K562 (cell line): ENCODE measurements around the gene PHEX. TPM values are rescaled to one million over a fixed set of nuclear protein-coding genes. Genes with fewer than 3 reads are reported as not detected.
A peak's percentile ranks its signal among the peaks of the same experiment; 100 is the strongest.

Source experiments
- ATAC-seq: fragments of 200-7000 bp; cut with Tn5 transposase; 3 replicates; pipeline ENCODE4 v1.9.1; 2020; ENCODE audit warnings: moderate library complexity
- BruUV-seq: library from RNA; stranded (reverse); fragments of 400-500 nt; replicated peaks from 2 replicates; lab custom pipeline; 2021; lab: Mats Ljungman, UMichigan
- CTCF ChIA-PET: fragments of 300-600 bp; formaldehyde crosslinking; extraction: SDS; loops from one replicate; lab custom pipeline; 2021; ENCODE audit warnings: low intra/inter-chr PET ratio; lab: Yijun Ruan, JAX
- POLR2A ChIA-PET: fragments of 300-600, 350-650 bp; sonication (Branson Sonifier 250); formaldehyde crosslinking; extraction: SDS; loops from one replicate; lab custom pipeline; 2021; ENCODE audit warnings: antibody characterized with exemption, inconsistent platforms; lab: Yijun Ruan, JAX
- DNase-seq, 4 experiments: peaks; one replicate each; pipeline versions ENCODE4 v3.0.0 to v3.0.0-alpha.2; 2011 to 2018; ENCODE audit warnings: low spot score in 3 of 4, mixed read lengths in 3 of 4; ENCODE audit errors: extremely low read depth in 1 of 4
- FAIRE-seq: peaks from 2 replicates; lab custom pipeline; 2011; peaks lifted over from hg19 to GRCh38; lab: Jason Lieb, UNC
- H2AFZ ChIP-seq: 2 replicates; pipeline ENCODE4 v1.6.0; 2011; ENCODE audit warnings: low read depth, low read length, control low read depth, inconsistent platforms
- H3K27ac ChIP-seq: fragments of 200-600 bp; 3 replicates; pipeline ENCODE4 v1.8.0; 2011; ENCODE audit warnings: low read depth, mild to moderate bottlenecking, control low read depth, inconsistent platforms, low read length, moderate library complexity, mixed read lengths; ENCODE audit errors: extremely low read depth
- H3K27me3 ChIP-seq, 2 experiments: fragments of 300-600 bp in 1 of 2; 2 replicates in 1 of 2; 3 replicates in 1 of 2; pipeline versions ENCODE4 v1.6.0 to v1.8.0; 2011; ENCODE audit warnings: inconsistent platforms in 2 of 2, low read length in 2 of 2, mild to moderate bottlenecking in 1 of 2, mixed read lengths in 1 of 2, moderate library complexity in 1 of 2; ENCODE audit not compliant: control insufficient read depth in 2 of 2, insufficient read depth in 2 of 2
- H3K36me3 ChIP-seq: fragments of 300-600 bp; 3 replicates; pipeline ENCODE4 v1.8.0; 2011; ENCODE audit warnings: mild to moderate bottlenecking, low read length, inconsistent platforms; ENCODE audit not compliant: control insufficient read depth, insufficient read depth
- H3K4me1 ChIP-seq, 2 experiments: fragments of 200-600 bp in 1 of 2; replicated peaks in 1 of 2; 2 replicates in 1 of 2; 3 replicates in 1 of 2; pipeline versions ENCODE4 v1.5.1 to v1.8.0; 2011; ENCODE audit warnings: inconsistent platforms in 2 of 2, low read length in 2 of 2, mild to moderate bottlenecking in 1 of 2, mixed read lengths in 1 of 2, moderate library complexity in 1 of 2; ENCODE audit not compliant: control insufficient read depth in 2 of 2, insufficient read depth in 2 of 2
- H3K4me2 ChIP-seq: 2 replicates; pipeline ENCODE4 v1.6.1; 2011; ENCODE audit warnings: low read length, control low read depth, inconsistent platforms, mixed read lengths; ENCODE audit not compliant: insufficient read depth
- H3K4me3 ChIP-seq: fragments of 200-600 bp; sonication (generic), shearing (Covaris generic); 2 replicates; pipeline ENCODE4 v1.5.1; 2016; ENCODE audit warnings: control low read depth, inconsistent platforms
- H3K79me2 ChIP-seq: fragments of 200-600 bp; 3 replicates; pipeline ENCODE4 v1.8.0; 2011; ENCODE audit warnings: low read length, inconsistent platforms; ENCODE audit not compliant: control insufficient read depth, insufficient read depth
- H3K9ac ChIP-seq, 2 experiments: 2 replicates each; pipeline versions ENCODE4 v1.6.0 to v1.6.1; 2011; ENCODE audit warnings: low read depth in 2 of 2, low read length in 2 of 2, control low read depth in 1 of 2, inconsistent platforms in 1 of 2, mild to moderate bottlenecking in 1 of 2, mixed read lengths in 1 of 2; ENCODE audit not compliant: insufficient read depth in 1 of 2
- H3K9me1 ChIP-seq: one replicate; pipeline ENCODE4 v1.6.0; 2011; ENCODE audit warnings: inconsistent platforms, mild to moderate bottlenecking, low read length, moderate library complexity; ENCODE audit not compliant: control insufficient read depth, insufficient read depth
- H3K9me3 ChIP-seq: replicated peaks from 2 replicates; pipeline ENCODE4 v1.5.1; 2011; ENCODE audit warnings: low read depth, low read length, inconsistent platforms; ENCODE audit not compliant: control insufficient read depth, insufficient read depth
- H4K20me1 ChIP-seq: replicated peaks from 2 replicates; pipeline ENCODE4 v1.6.1; 2011; ENCODE audit warnings: low read length, inconsistent platforms, mixed read lengths; ENCODE audit not compliant: control insufficient read depth, insufficient read depth
- C11orf30 ChIP-seq: fragments of 450-650 bp; IDR thresholded peaks from 2 replicates; pipeline ENCODE4 v1.6.1; 2016; ENCODE audit warnings: low read depth, mild to moderate bottlenecking
- EGR1 ChIP-seq: fragments of 450-650 bp; conservative IDR thresholded peaks from 2 replicates; pipeline ENCODE4 v1.6.1; 2017; ENCODE audit warnings: mild to moderate bottlenecking
- FOXK1 ChIP-seq: sonication (generic); formaldehyde crosslinking; IDR thresholded peaks from 2 replicates; pipeline ENCODE4 v1.8.0; 2022; ENCODE audit warnings: missing genetic modification reagents, mild to moderate bottlenecking, borderline replicate concordance
- MAFG ChIP-seq: fragments of 450-650 bp; conservative IDR thresholded peaks from 2 replicates; pipeline ENCODE4 v1.6.1; 2016; ENCODE audit warnings: missing genetic modification characterization, missing compliant biosample characterization
- MYNN ChIP-seq, 2 experiments: sonication (generic); formaldehyde crosslinking in 1 of 2; IDR thresholded peaks; 2 replicates each; pipeline versions ENCODE4 v1.5.0 to v1.6.1; 2016 to 2020; ENCODE audit warnings: antibody characterized with exemption in 1 of 2, missing genetic modification reagents in 1 of 2
- ZNF507 ChIP-seq: conservative IDR thresholded peaks from 2 replicates; pipeline ENCODE4 v1.6.1; 2017; ENCODE audit warnings: missing genetic modification characterization, missing compliant biosample characterization
- WGBS: fragments of 100-300 bp; shearing (Covaris generic); methylation state at CpG from one replicate; pipeline ENCODE4 v1.1.6; 2016; ENCODE audit warnings: low coverage, mixed read lengths; ENCODE audit not compliant: insufficient coverage; ENCODE audit errors: missing lambda C conversion rate; 5-methylcytosine and 5-hydroxymethylcytosine counted together
- in situ Hi-C: fragments of 300-500 bp; cut with MboI; formaldehyde crosslinking; loops from 4 replicates; pipeline ENCODE4 v1.15.0; 2018; ENCODE audit warnings: inconsistent platforms, mixed read lengths
- intact Hi-C: fragments of 100-400 bp; cut with micrococcal nuclease; formaldehyde crosslinking; loops from 2 replicates; pipeline ENCODE4 v1.14.2; 2022
- polyA plus RNA-seq, 8 experiments: library from polyadenylated mRNA; depleted of rRNA in 4 of 8; stranded (reverse) in 5 of 8; unstranded in 3 of 8; fragments of >200 nt; fragmentation: Nextera tagmentation in 2 of 8; fragmentation: Illumina TruSeq in 1 of 8; extraction: Ambion mirVana in 2 of 8; extraction: Trizol in 1 of 8; gene quantifications; 2 replicates each; pipeline versions ENCODE4 v1.2.1 to v1.2.3, GENCODE V29; 2011 to 2014; ENCODE audit warnings: inconsistent platforms in 1 of 8, missing spikeins in 1 of 8
- total RNA-seq, 7 experiments: library from RNA; depleted of rRNA in 6 of 7; stranded (reverse); fragments of >200 nt in 6 of 7; fragmentation: Illumina TruSeq in 2 of 7; extraction: Trizol in 2 of 7; gene quantifications; 2 replicates each; pipeline versions ENCODE4 v1.2.1 to v1.2.3, GENCODE V29; 2011 to 2021; ENCODE audit warnings: low replicate concordance in 1 of 7

PHEX gene
- total and polyA plus RNA-seq, 9 of the 15 experiments (the other 6 are each of a cell fraction or from before 2014, with no cell fraction given), result 0.01 to 0.11 (median 0.04) TPM; not detected in 6

- FAIRE-seq, result no peak
- Histone ChIP-seq H4K20me1 (no peaks in the 10 kb centered on the region), H3K9me3 (no peaks in the 10 kb centered on the region), H3K27ac (no peak overlapping the region), H3K79me2 (no peaks in the 10 kb centered on the region), H2AFZ (no peak overlapping the region), H3K4me2 (no peak overlapping the region), H3K9ac (no peak overlapping the region), H3K27me3 (peaks cover 4 to 7% of the 10 kb centered on the region in 2 experiments; a peak in 4 of 5 replicates), H3K9me1 (no peaks in the 10 kb centered on the region), H3K4me1 (no peaks in the 10 kb centered on the region), H3K36me3 (no peaks in the 10 kb centered on the region), H3K4me3 (no peak overlapping the region)
- WGBS, result under 1% methylated on average over 10 of the region's 11 CpGs
- TF ChIP-seq MAFG (tag), result peak; percentile 9; the same call in 1 of the 2 replicates
- TF ChIP-seq MYNN (IDR thresholded peaks at IDR 0.05), result peak; percentile 99
- TF ChIP-seq MYNN (CRISPR knock-in tag; IDR thresholded peaks at IDR 0.05), result peak; percentile 70
- no peak for TF ChIP-seq FOXK1 (CRISPR knock-in tag)
- TF ChIP-seq EGR1, result peak; percentile 56
- no peak for TF ChIP-seq ZNF507
- 0 out of 2 replicates have a peak, but pooled peaks have one; percentile 9 for TF ChIP-seq C11orf30
- peak in 1 of 4 experiments; percentile 2 for DNase-seq
- ATAC-seq, result no peak
- ChIA-PET CTCF (interaction anchor here (0.6 kb wide), 2 partner anchors 14 to 20 kb away, joined by 3 to 6 read pairs; no protein-coding TSS in a partner anchor), POLR2A (no interaction called here)
- BruUV-seq, result no TSS peak
- intact Hi-C loops, result no loop called here
- in situ Hi-C loops, result no loop called here
Measured at GRCh38 chrX:22041907-22042530, 9.9 kb downstream of the PHEX start.
